ENCODE results near the gene ZNF277.

The ZNF277 gene

GRCh38 chr7:112204499-112205342 lies 1.8 kb upstream of the ZNF277 start:
- 0 out of 2 replicates have a peak, but pooled peaks cover 5% of the 10 kb centered on the region for H4K20me1 ChIP-seq (ENCODE audit: control insufficient read depth, insufficient read depth, low read depth, low read length)
- H3K4me1 ChIP-seq (ENCODE audit: control insufficient read depth, low read length) = peaks cover 35% of the 10 kb centered on the region
- H3K4me2 ChIP-seq (ENCODE audit: low read length) = peak overlapping the region; percentile 98
- H3K4me3 ChIP-seq (ENCODE audit: low read length) = peak overlapping the region; percentile 89
- H3K9me2 ChIP-seq (replicated peaks; ENCODE audit: control insufficient read depth, low read length) = no peaks in the 10 kb centered on the region
- no peaks in the 10 kb centered on the region for H3K9me3 ChIP-seq (ENCODE audit: control insufficient read depth, insufficient read depth, low read length)
- H3K27me3 ChIP-seq (ENCODE audit: control insufficient read depth, low read length) = peaks cover 34% of the 10 kb centered on the region
- H3F3A ChIP-seq (ENCODE audit: control insufficient read depth, insufficient read depth) = no peaks in the 10 kb centered on the region
- H3K27ac ChIP-seq (ENCODE audit: low read depth, low read length) = no peak overlapping the region
- H3K36me3 ChIP-seq (ENCODE audit: control insufficient read depth, low read length) = peaks cover 3% of the 10 kb centered on the region; the same call in 1 of the 2 replicates
- peaks cover 28% of the 10 kb centered on the region for H3K79me2 ChIP-seq (ENCODE audit: control insufficient read depth, low read length)
- peak; percentile 54; the same call in 1 of the 2 replicates for TF ChIP-seq EZH2phosphoT487 (IDR thresholded peaks at IDR 0.05; ENCODE audit: borderline replicate concordance, low read length)
- TF ChIP-seq CTCF (IDR thresholded peaks at IDR 0.05; ENCODE audit: low read depth, low read length, poor library complexity, severe bottlenecking) = no peak

DNA sequence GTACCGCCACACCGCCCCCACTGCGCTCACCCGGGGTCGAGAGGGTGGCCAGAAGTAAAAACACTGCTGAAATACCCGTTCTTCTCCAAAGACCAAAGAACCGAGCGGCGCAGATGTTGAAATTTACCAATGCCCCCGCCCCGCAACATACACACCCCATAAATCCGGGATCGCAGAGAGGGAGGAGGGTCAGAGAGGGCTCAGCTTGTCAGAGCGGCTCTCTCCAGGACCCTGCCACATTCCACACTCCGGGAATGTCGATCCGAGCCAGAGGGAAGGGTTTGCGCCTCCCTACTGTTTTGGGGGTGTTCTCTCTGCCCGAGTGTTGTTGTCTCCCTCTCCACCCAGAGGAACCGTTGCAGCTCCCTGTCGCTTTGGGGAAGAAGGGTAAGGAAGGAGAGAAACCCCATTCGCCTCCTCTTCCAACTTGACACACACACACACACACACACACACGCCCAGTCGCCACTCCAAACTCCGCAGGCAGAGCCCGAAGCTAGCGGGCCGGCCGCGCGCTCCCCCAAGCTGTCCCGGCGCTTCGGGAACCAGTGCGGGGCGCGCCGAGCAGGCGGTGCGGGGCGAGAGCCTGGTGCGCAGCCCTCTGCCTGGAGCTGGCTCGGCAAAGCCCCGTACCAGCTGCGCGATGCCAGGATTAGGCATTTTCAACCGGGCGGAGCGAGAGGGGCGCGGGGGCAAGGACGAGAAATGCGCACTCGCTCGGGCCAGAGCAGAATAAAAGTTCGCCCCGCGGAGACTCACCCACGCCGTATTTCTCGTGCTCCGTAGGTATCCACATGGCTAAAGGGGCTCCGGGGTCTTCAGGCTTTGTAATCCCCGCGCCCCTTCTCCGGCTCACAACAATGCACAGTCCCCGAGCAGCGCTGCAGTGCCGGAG lies 905 bp upstream of the ZNF277 start:
- 0 out of 2 replicates have a peak, but pooled peaks cover 5% of the 10 kb centered on the region for H4K20me1 ChIP-seq (ENCODE audit: control insufficient read depth, insufficient read depth, low read depth, low read length)
- peak overlapping the region; percentile 89 for H3K4me3 ChIP-seq (ENCODE audit: low read length)
- H3K36me3 ChIP-seq (ENCODE audit: control insufficient read depth, low read length) = peaks cover 3% of the 10 kb centered on the region; the same call in 1 of the 2 replicates
- H3K27ac ChIP-seq (ENCODE audit: low read depth, low read length) = no peak overlapping the region
- H3K4me1 ChIP-seq (ENCODE audit: control insufficient read depth, low read length) = peaks cover 35% of the 10 kb centered on the region
- H3K4me2 ChIP-seq (ENCODE audit: low read length) = peak overlapping the region; percentile 98
- no peaks in the 10 kb centered on the region for H3K9me3 ChIP-seq (ENCODE audit: control insufficient read depth, insufficient read depth, low read length)
- peaks cover 33% of the 10 kb centered on the region for H3K79me2 ChIP-seq (ENCODE audit: control insufficient read depth, low read length)
- no peak for TF ChIP-seq EZH2phosphoT487 (IDR thresholded peaks at IDR 0.05; ENCODE audit: borderline replicate concordance, low read length)
- TF ChIP-seq CTCF (IDR thresholded peaks at IDR 0.05; ENCODE audit: low read depth, low read length, poor library complexity, severe bottlenecking) = peak; percentile 12
- H3K27me3 ChIP-seq (ENCODE audit: control insufficient read depth, low read length) = peaks cover 30% of the 10 kb centered on the region
- no peaks in the 10 kb centered on the region for H3F3A ChIP-seq (ENCODE audit: control insufficient read depth, insufficient read depth)
- no peaks in the 10 kb centered on the region for H3K9me2 ChIP-seq (replicated peaks; ENCODE audit: control insufficient read depth, low read length)

DNA sequence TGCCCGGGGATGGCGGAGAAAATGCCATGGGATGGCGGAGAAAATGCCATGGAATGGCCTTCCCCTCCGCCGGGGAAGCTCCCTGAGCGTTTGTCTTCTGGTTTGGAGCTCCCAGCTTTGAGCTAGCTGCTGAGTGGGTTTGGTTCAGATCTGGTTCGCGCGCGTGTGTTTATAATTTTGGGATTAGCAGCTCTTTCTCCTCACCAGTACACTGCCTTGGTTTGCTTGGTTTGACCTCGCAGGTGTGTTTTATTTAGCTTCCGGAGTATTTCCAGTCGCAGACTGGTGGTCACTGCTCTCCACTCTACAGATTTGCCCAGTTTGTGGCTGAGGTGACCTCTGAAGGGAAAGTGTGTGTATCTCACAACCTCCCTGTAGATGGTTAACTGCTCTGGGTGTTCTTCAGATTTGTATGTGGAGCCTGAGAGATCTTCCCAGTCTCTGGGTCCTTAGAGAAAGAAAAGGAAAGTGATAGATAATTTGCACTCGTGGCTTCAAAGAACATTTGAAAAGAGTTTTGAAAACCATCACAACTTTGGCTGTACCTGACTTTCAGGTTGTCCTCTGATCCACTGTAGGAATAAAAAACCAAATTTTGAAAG lies 597 bp downstream of the ZNF277 start:
- H3K9me3 ChIP-seq (ENCODE audit: control insufficient read depth, insufficient read depth, low read length) = no peaks in the 10 kb centered on the region
- peaks cover 27% of the 10 kb centered on the region for H3K27me3 ChIP-seq (ENCODE audit: control insufficient read depth, low read length)
- peaks cover 47% of the 10 kb centered on the region for H3K79me2 ChIP-seq (ENCODE audit: control insufficient read depth, low read length)
- TF ChIP-seq CTCF (IDR thresholded peaks at IDR 0.05; ENCODE audit: low read depth, low read length, poor library complexity, severe bottlenecking) (no peak), EZH2phosphoT487 (IDR thresholded peaks at IDR 0.05; ENCODE audit: borderline replicate concordance, low read length) (no peak)
- H3K4me1 ChIP-seq (ENCODE audit: control insufficient read depth, low read length) = peaks cover 35% of the 10 kb centered on the region
- peak overlapping the region; percentile 89 for H3K4me3 ChIP-seq (ENCODE audit: low read length)
- H4K20me1 ChIP-seq (ENCODE audit: control insufficient read depth, insufficient read depth, low read depth, low read length) = peaks cover 12% of the 10 kb centered on the region; the same call in 1 of the 2 replicates
- H3K27ac ChIP-seq (ENCODE audit: low read depth, low read length) = no peak overlapping the region
- no peaks in the 10 kb centered on the region for H3K9me2 ChIP-seq (replicated peaks; ENCODE audit: control insufficient read depth, low read length)
- peaks cover 3% of the 10 kb centered on the region; the same call in 1 of the 2 replicates for H3K36me3 ChIP-seq (ENCODE audit: control insufficient read depth, low read length)
- H3F3A ChIP-seq (ENCODE audit: control insufficient read depth, insufficient read depth) = no peaks in the 10 kb centered on the region
- peak overlapping the region; percentile 86 for H3K4me2 ChIP-seq (ENCODE audit: low read length)

Data from DOHH2 (cell line).